H1 (cell line): Measurements from ENCODE around the gene CHTF8. TPM values are rescaled to one million over a fixed set of nuclear protein-coding genes. Genes with fewer than 3 reads are reported as not detected.

Source experiments
- BCL11A ChIP-seq, 2 experiments: IDR thresholded peaks; one replicate each; pipeline ENCODE4 v1.6.1; 2011; ENCODE audit warnings: low read depth in 2 of 2, low read length in 2 of 2, mild to moderate bottlenecking in 2 of 2
- CHD1 ChIP-seq: IDR thresholded peaks from 2 replicates; pipeline ENCODE4 v1.6.1; 2012; ENCODE audit warnings: low read depth, low read length, improper control_type of control experiment
- KDM4A ChIP-seq: IDR thresholded peaks from one replicate; pipeline ENCODE4 v1.7.1; 2012; ENCODE audit warnings: low read depth, mild to moderate bottlenecking, moderate library complexity, low read length, inconsistent platforms; ENCODE audit not compliant: severe bottlenecking
- RXRA ChIP-seq: IDR thresholded peaks from 2 replicates; pipeline ENCODE4 v1.6.1; 2011; ENCODE audit warnings: low read depth, mild to moderate bottlenecking, low read length, moderate library complexity; ENCODE audit not compliant: insufficient read depth
- SAP30 ChIP-seq: fragments of 300-600 bp; sonication (generic); IDR thresholded peaks from 2 replicates; pipeline ENCODE4 v1.7.1; 2012; ENCODE audit warnings: low read length, moderate library complexity, mild to moderate bottlenecking, inconsistent platforms; ENCODE audit not compliant: insufficient read depth, insufficient replicate concordance
- SP2 ChIP-seq: IDR thresholded peaks from 2 replicates; pipeline ENCODE4 v1.6.1; 2012; ENCODE audit warnings: mild to moderate bottlenecking, low read length, inconsistent platforms
- SUZ12 ChIP-seq: fragments of 200-600 bp; sonication (generic); IDR thresholded peaks from 2 replicates; pipeline ENCODE4 v1.6.1; 2012; ENCODE audit warnings: mild to moderate bottlenecking, inconsistent platforms, low read length, moderate library complexity, mixed read lengths
- TAF7 ChIP-seq: optimal IDR thresholded peaks from 2 replicates; pipeline ENCODE3; 2011; ENCODE audit warnings: low read depth, mild to moderate bottlenecking, inconsistent platforms, low read length, moderate library complexity, borderline replicate concordance
- YY1 ChIP-seq: IDR thresholded peaks from 2 replicates; pipeline ENCODE4 v1.6.1; 2011; ENCODE audit warnings: low read depth, mild to moderate bottlenecking, low read length
- polyA plus RNA-seq, 7 experiments: library from polyadenylated mRNA; depleted of rRNA in 3 of 7; stranded (reverse) in 5 of 7; unstranded in 2 of 7; fragments of >200 nt in 5 of 7; fragments of 200-250 nt in 2 of 7; gene quantifications; 1 replicate in 5 of 7; 2 replicates in 1 of 7; 4 replicates in 1 of 7; pipeline versions ENCODE4 v1.2.1 to v1.2.3, GENCODE V29; 2011 to 2013; ENCODE audit warnings: missing spikeins in 2 of 7, mixed read lengths in 2 of 7
- total RNA-seq: library from RNA; stranded (reverse); fragmentation: NEBNext Ultra II Directional; extraction: Animal tissue kit (Norgen Biotek cat#: 25700); gene quantifications from 2 replicates; pipeline ENCODE4 v1.2.1, GENCODE V29; 2021
- TF ChIP-seq, protein P1 (sequence below): fragments of 300-600 bp; sonication (generic); IDR thresholded peaks from 2 replicates; pipeline ENCODE4 v1.7.1; 2012; ENCODE audit warnings: low read length, moderate library complexity, mild to moderate bottlenecking, inconsistent platforms; ENCODE audit not compliant: insufficient replicate concordance
- TF ChIP-seq, protein P2 (sequence below): IDR thresholded peaks from 2 replicates; pipeline ENCODE4 v1.6.1; 2012; ENCODE audit warnings: inconsistent platforms

The CHTF8 gene
- total and polyA plus RNA-seq, 2 of the 8 experiments (the other 6 are each of a cell fraction or from before 2014, with no cell fraction given): 114 to 138 TPM

DNA sequence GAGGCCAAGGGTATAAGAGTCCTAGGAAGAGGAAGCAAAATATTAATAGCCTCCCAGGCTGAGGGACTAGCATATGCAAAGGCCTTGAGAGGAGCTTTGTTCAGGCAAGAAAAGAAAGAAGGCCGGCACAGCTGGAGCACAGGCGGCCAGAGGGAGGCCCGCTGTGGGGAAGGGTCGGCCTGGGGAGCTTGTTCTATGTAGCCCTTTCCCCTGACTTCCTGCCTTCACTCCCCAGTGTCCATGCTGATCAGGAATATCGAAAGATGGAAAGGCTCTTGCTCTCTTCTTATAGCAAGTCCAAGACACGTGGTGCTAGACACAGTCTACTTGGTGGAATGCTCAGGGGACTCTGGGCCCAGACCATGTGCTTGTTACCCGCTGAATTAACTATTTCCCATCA is 54.3 kb downstream of the CHTF8 start (continued):
- TF ChIP-seq, protein P1, sequence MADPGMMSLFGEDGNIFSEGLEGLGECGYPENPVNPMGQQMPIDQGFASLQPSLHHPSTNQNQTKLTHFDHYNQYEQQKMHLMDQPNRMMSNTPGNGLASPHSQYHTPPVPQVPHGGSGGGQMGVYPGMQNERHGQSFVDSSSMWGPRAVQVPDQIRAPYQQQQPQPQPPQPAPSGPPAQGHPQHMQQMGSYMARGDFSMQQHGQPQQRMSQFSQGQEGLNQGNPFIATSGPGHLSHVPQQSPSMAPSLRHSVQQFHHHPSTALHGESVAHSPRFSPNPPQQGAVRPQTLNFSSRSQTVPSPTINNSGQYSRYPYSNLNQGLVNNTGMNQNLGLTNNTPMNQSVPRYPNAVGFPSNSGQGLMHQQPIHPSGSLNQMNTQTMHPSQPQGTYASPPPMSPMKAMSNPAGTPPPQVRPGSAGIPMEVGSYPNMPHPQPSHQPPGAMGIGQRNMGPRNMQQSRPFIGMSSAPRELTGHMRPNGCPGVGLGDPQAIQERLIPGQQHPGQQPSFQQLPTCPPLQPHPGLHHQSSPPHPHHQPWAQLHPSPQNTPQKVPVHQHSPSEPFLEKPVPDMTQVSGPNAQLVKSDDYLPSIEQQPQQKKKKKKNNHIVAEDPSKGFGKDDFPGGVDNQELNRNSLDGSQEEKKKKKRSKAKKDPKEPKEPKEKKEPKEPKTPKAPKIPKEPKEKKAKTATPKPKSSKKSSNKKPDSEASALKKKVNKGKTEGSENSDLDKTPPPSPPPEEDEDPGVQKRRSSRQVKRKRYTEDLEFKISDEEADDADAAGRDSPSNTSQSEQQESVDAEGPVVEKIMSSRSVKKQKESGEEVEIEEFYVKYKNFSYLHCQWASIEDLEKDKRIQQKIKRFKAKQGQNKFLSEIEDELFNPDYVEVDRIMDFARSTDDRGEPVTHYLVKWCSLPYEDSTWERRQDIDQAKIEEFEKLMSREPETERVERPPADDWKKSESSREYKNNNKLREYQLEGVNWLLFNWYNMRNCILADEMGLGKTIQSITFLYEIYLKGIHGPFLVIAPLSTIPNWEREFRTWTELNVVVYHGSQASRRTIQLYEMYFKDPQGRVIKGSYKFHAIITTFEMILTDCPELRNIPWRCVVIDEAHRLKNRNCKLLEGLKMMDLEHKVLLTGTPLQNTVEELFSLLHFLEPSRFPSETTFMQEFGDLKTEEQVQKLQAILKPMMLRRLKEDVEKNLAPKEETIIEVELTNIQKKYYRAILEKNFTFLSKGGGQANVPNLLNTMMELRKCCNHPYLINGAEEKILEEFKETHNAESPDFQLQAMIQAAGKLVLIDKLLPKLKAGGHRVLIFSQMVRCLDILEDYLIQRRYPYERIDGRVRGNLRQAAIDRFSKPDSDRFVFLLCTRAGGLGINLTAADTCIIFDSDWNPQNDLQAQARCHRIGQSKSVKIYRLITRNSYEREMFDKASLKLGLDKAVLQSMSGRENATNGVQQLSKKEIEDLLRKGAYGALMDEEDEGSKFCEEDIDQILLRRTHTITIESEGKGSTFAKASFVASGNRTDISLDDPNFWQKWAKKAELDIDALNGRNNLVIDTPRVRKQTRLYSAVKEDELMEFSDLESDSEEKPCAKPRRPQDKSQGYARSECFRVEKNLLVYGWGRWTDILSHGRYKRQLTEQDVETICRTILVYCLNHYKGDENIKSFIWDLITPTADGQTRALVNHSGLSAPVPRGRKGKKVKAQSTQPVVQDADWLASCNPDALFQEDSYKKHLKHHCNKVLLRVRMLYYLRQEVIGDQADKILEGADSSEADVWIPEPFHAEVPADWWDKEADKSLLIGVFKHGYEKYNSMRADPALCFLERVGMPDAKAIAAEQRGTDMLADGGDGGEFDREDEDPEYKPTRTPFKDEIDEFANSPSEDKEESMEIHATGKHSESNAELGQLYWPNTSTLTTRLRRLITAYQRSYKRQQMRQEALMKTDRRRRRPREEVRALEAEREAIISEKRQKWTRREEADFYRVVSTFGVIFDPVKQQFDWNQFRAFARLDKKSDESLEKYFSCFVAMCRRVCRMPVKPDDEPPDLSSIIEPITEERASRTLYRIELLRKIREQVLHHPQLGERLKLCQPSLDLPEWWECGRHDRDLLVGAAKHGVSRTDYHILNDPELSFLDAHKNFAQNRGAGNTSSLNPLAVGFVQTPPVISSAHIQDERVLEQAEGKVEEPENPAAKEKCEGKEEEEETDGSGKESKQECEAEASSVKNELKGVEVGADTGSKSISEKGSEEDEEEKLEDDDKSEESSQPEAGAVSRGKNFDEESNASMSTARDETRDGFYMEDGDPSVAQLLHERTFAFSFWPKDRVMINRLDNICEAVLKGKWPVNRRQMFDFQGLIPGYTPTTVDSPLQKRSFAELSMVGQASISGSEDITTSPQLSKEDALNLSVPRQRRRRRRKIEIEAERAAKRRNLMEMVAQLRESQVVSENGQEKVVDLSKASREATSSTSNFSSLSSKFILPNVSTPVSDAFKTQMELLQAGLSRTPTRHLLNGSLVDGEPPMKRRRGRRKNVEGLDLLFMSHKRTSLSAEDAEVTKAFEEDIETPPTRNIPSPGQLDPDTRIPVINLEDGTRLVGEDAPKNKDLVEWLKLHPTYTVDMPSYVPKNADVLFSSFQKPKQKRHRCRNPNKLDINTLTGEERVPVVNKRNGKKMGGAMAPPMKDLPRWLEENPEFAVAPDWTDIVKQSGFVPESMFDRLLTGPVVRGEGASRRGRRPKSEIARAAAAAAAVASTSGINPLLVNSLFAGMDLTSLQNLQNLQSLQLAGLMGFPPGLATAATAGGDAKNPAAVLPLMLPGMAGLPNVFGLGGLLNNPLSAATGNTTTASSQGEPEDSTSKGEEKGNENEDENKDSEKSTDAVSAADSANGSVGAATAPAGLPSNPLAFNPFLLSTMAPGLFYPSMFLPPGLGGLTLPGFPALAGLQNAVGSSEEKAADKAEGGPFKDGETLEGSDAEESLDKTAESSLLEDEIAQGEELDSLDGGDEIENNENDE: no peak
- TF ChIP-seq CHD1 (no peak), RXRA (no peak), SAP30 (no peak), SP2 (no peak), TAF7 (no peak), SUZ12 (no peak), BCL11A (IDR thresholded peaks at IDR 0.05; ENCODE audit: low read depth in 2 of 2, low read length in 2 of 2) (no peak), KDM4A (no peak), YY1 (no peak)
- TF ChIP-seq, protein P2, sequence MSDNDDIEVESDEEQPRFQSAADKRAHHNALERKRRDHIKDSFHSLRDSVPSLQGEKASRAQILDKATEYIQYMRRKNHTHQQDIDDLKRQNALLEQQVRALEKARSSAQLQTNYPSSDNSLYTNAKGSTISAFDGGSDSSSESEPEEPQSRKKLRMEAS: peak; percentile 86
